GM19452 (cell line): ENCODE measurements around the gene GRIPAP1.

Experiments
- ATAC-seq: cut with Tn5 transposase; IDR thresholded peaks from one replicate; pipeline ENCODE4 v1.9.1; 2021; ENCODE audit not compliant: unreplicated experiment

GRIPAP1 gene

GRCh38 chrX:49002091-49002935 is at the start of gene GRIPAP1:
Gene GRIPAP1 (minus strand): TSS chrX:49002264. CDS start chrX:49002229, 35 bp downstream.
- ATAC-seq, result peak; percentile 75

- no peak for ATAC-seq
Measured at GRCh38 chrX:49043987-49044281, 41.9 kb upstream of the GRIPAP1 start.

GRCh38 chrX:49043220-49043986 is 41.3 kb upstream of the GRIPAP1 start, which contains the start of gene TFE3:
Gene TFE3 (minus strand): TSS chrX:49043357. CDS start chrX:49043226, 131 bp downstream.
- ATAC-seq, result peak; percentile 81

- peak; percentile 8 for ATAC-seq
Measured at GRCh38 chrX:49042581-49043219, 40.6 kb upstream of the GRIPAP1 start.

- ATAC-seq, result no peak
Measured at GRCh38 chrX:49041744-49042580, 39.9 kb upstream of the GRIPAP1 start.

GRCh38 chrX:49040376-49040955 is 38.4 kb upstream of the GRIPAP1 start:
- ATAC-seq, result no peak

GRCh38 chrX:49039598-49040375 is 37.7 kb upstream of the GRIPAP1 start:
- no peak for ATAC-seq

- no peak for ATAC-seq
Measured at GRCh38 chrX:49037883-49038475, 35.9 kb upstream of the GRIPAP1 start.

GRCh38 chrX:49030283-49030682 is 28.2 kb upstream of the GRIPAP1 start:
- ATAC-seq, result no peak

- ATAC-seq, result no peak
Measured at GRCh38 chrX:49029876-49030275, 27.8 kb upstream of the GRIPAP1 start.

GRCh38 chrX:49019599-49020249 is 17.7 kb upstream of the GRIPAP1 start:
- ATAC-seq, result no peak

GRCh38 chrX:49019050-49019449 is 17.0 kb upstream of the GRIPAP1 start:
- no peak for ATAC-seq

GRCh38 chrX:49003696-49004095 is 1.6 kb upstream of the GRIPAP1 start:
- no peak for ATAC-seq

GRCh38 chrX:49001521-49002090 is 458 bp downstream of the GRIPAP1 start:
- peak; percentile 28 for ATAC-seq

- ATAC-seq, result no peak
Measured at GRCh38 chrX:49000636-49001035, 1.4 kb downstream of the GRIPAP1 start.

- ATAC-seq, result no peak
Measured at GRCh38 chrX:48999030-48999429, 3.0 kb downstream of the GRIPAP1 start.

GRCh38 chrX:48998391-48998790 is 3.7 kb downstream of the GRIPAP1 start:
- no peak for ATAC-seq

GRCh38 chrX:48997865-48998264 is 4.2 kb downstream of the GRIPAP1 start:
- ATAC-seq, result no peak
